ENCODE data around the gene TRAPPC8. TPM values are rescaled to one million over a fixed set of nuclear protein-coding genes. Genes with fewer than 3 reads are reported as not detected.

The TRAPPC8 gene
- total RNA-seq, 1 donor from 2014 or later: 31.5 TPM

DNA sequence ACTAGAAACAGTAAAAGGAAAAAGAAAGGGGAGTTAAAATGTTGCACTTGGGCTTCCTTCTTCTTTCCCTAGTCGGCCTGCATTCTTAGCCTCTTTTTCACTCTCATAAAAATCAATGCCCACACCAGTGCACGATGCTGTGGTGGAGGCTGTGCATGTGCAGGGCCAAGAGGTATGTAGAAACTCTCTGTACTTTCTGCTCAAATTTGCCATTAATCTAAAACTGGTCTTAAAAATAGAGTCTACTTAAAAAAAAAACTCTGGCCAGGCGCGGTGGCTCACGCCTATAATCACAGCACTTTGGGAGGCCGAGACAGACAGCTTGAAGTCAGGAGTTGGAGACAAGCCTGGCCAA lies 11.1 kb downstream of the TRAPPC8 start:
- Histone ChIP-seq H3K4me3 (ENCODE audit: insufficient read depth, low read depth, low read length) (no peak overlapping the region), H3K9me3 (ENCODE audit: insufficient read depth, low read depth, low read length) (no peaks in the 10 kb centered on the region), H3K4me1 (ENCODE audit: insufficient read depth, low read length) (peaks cover 6% of the 10 kb centered on the region), H3K27ac (ENCODE audit: low read depth, low read length) (no peak overlapping the region), H3K36me3 (ENCODE audit: insufficient read depth, low read length) (peaks cover 2% of the 10 kb centered on the region), H3K9ac (ENCODE audit: low read length) (no peak overlapping the region), H2AFZ (ENCODE audit: low read depth, low read length) (no peak overlapping the region), H3K27me3 (ENCODE audit: insufficient read depth, low read length) (no peaks in the 10 kb centered on the region), H4K20me1 (ENCODE audit: insufficient read depth, low read length) (peaks cover 57% of the 10 kb centered on the region), H3K79me2 (ENCODE audit: insufficient read depth, low read length) (peaks cover 66% of the 10 kb centered on the region), H3K4me2 (ENCODE audit: low read length) (peak overlapping the region; percentile 48)
- DNase-seq (ENCODE audit: low read depth) (peak; percentile 12), FAIRE-seq (no peak)
- TF ChIP-seq, protein P1, sequence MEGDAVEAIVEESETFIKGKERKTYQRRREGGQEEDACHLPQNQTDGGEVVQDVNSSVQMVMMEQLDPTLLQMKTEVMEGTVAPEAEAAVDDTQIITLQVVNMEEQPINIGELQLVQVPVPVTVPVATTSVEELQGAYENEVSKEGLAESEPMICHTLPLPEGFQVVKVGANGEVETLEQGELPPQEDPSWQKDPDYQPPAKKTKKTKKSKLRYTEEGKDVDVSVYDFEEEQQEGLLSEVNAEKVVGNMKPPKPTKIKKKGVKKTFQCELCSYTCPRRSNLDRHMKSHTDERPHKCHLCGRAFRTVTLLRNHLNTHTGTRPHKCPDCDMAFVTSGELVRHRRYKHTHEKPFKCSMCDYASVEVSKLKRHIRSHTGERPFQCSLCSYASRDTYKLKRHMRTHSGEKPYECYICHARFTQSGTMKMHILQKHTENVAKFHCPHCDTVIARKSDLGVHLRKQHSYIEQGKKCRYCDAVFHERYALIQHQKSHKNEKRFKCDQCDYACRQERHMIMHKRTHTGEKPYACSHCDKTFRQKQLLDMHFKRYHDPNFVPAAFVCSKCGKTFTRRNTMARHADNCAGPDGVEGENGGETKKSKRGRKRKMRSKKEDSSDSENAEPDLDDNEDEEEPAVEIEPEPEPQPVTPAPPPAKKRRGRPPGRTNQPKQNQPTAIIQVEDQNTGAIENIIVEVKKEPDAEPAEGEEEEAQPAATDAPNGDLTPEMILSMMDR (IDR thresholded peaks at IDR 0.05; ENCODE audit: insufficient read depth, low read depth, low read length): no peak
- no peak for TF ChIP-seq EZH2 (IDR thresholded peaks at IDR 0.05; ENCODE audit: insufficient read depth, low read length)
- Mint-ChIP-seq H3K4me3 (ENCODE audit: unreplicated experiment) (no peak overlapping the region), H3K9me3 (ENCODE audit: unreplicated experiment) (no peaks in the 10 kb centered on the region), H3K36me3 (ENCODE audit: low read depth, unreplicated experiment) (no peaks in the 10 kb centered on the region), H3K4me1 (ENCODE audit: low read depth, unreplicated experiment) (peaks cover 12% of the 10 kb centered on the region), H3K27ac (ENCODE audit: unreplicated experiment) (peak overlapping the region; percentile 91), H3K27me3 (ENCODE audit: low read depth, unreplicated experiment) (no peaks in the 10 kb centered on the region)

DNA sequence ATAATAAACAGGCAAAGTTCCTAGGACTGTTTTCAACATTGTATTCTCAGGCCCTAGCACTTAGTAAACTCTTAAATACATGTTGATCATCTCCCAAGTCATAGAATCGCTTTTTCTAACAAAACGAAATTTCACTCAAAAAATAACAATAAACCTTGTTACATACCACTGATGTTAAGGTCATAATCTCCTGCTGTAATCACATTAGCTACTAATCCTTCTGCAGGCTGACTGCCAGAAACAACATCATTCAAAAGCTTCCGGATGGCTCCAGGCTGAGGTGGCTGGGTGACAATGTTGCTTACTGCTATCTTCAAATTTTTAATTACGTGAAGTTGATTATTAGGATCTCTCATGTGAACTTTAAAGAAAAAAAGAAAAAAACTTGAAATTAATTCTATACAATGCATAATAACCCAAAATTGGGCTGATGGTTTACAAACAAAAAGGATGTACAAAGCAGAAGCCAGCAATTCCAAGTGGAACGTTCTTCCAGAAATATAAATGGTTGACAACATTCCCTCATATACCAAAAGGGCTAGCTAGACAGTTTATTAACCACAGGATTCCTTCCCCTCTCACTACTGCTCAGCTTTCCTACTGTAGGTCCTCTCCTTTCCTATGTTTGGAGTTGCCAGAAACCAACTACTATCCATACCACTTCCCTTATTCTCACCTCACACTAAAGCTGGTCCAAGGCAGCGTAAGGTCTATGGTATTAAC lies 11.6 kb downstream of the TRAPPC8 start:
- peak; percentile 37 for DNase-seq (ENCODE audit: low read depth)
- H3K4me2 ChIP-seq (ENCODE audit: low read length): peak overlapping the region; percentile 48
- H3K4me3 Mint-ChIP-seq (ENCODE audit: unreplicated experiment): no peak overlapping the region

More for the DNA sequence above, 11.6 kb downstream of the TRAPPC8 start:
- no peak overlapping the region for H3K4me3 ChIP-seq (ENCODE audit: insufficient read depth, low read depth, low read length)
- H3K4me1 Mint-ChIP-seq (ENCODE audit: low read depth, unreplicated experiment): peaks cover 12% of the 10 kb centered on the region
- H4K20me1 ChIP-seq (ENCODE audit: insufficient read depth, low read length): peaks cover 57% of the 10 kb centered on the region
- H3K27ac ChIP-seq (ENCODE audit: low read depth, low read length): no peak overlapping the region
- H3K27me3 Mint-ChIP-seq (ENCODE audit: low read depth, unreplicated experiment): no peaks in the 10 kb centered on the region
- no peaks in the 10 kb centered on the region for H3K9me3 Mint-ChIP-seq (ENCODE audit: unreplicated experiment)
- no peaks in the 10 kb centered on the region for H3K9me3 ChIP-seq (ENCODE audit: insufficient read depth, low read depth, low read length)
- H3K4me1 ChIP-seq (ENCODE audit: insufficient read depth, low read length): peaks cover 6% of the 10 kb centered on the region
- TF ChIP-seq EZH2 (IDR thresholded peaks at IDR 0.05; ENCODE audit: insufficient read depth, low read length): no peak
- TF ChIP-seq, protein P1 (IDR thresholded peaks at IDR 0.05; ENCODE audit: insufficient read depth, low read depth, low read length): no peak
- H3K36me3 ChIP-seq (ENCODE audit: insufficient read depth, low read length): peaks cover 2% of the 10 kb centered on the region
- no peaks in the 10 kb centered on the region for H3K27me3 ChIP-seq (ENCODE audit: insufficient read depth, low read length)
- peaks cover under 1% of the 10 kb centered on the region for H3K36me3 Mint-ChIP-seq (ENCODE audit: low read depth, unreplicated experiment)
- H2AFZ ChIP-seq (ENCODE audit: low read depth, low read length): no peak overlapping the region
- no peak overlapping the region for H3K9ac ChIP-seq (ENCODE audit: low read length)
- H3K79me2 ChIP-seq (ENCODE audit: insufficient read depth, low read length): peaks cover 66% of the 10 kb centered on the region
- no peak for FAIRE-seq
- peak overlapping the region; percentile 91 for H3K27ac Mint-ChIP-seq (ENCODE audit: unreplicated experiment)
